Large intestine (tissue), 3 donors: ENCODE data around the gene NLGN1. TPM values are rescaled to one million over a fixed set of nuclear protein-coding genes. Genes with fewer than 3 reads are reported as not detected.

ENCODE experiments used
- DNase-seq, 2 donors: peaks; one replicate each; pipeline versions ENCODE4 v3.0.0 to v3.0.0-alpha.2; 2013
- H3K27ac ChIP-seq: one replicate; pipeline ENCODE4 v1.5.1; 2013; ENCODE audit warnings: low read length
- H3K27me3 ChIP-seq: 2 replicates; pipeline ENCODE4 v1.6.1; 2013; ENCODE audit warnings: low read length; ENCODE audit not compliant: control insufficient read depth, insufficient read depth
- H3K36me3 ChIP-seq: 2 replicates; pipeline ENCODE4 v1.6.1; 2013; ENCODE audit warnings: low read length; ENCODE audit not compliant: control insufficient read depth, insufficient read depth
- H3K4me1 ChIP-seq: one replicate; pipeline ENCODE4 v1.6.1; 2013; ENCODE audit warnings: low read length; ENCODE audit not compliant: control insufficient read depth, insufficient read depth
- H3K4me3 ChIP-seq: one replicate; pipeline ENCODE4 v1.5.1; 2013; ENCODE audit warnings: low read length
- H3K9me3 ChIP-seq: one replicate; pipeline ENCODE4 v1.6.1; 2013; ENCODE audit warnings: mild to moderate bottlenecking, low read depth, low read length, moderate library complexity; ENCODE audit not compliant: control insufficient read depth
- WGBS: methylation state at CpG from one replicate; pipeline ENCODE4 v1.1.5; 2013; ENCODE audit warnings: low lambda C conversion rate; ENCODE audit not compliant: insufficient coverage; 5-methylcytosine and 5-hydroxymethylcytosine counted together
- polyA plus RNA-seq: library from polyadenylated mRNA; unstranded; fragments of 120-200 nt; gene quantifications from one replicate; pipeline ENCODE4 v1.2.1, GENCODE V29; 2013

The NLGN1 gene
- polyA plus RNA-seq, 1 donor: 3.6 TPM

DNA sequence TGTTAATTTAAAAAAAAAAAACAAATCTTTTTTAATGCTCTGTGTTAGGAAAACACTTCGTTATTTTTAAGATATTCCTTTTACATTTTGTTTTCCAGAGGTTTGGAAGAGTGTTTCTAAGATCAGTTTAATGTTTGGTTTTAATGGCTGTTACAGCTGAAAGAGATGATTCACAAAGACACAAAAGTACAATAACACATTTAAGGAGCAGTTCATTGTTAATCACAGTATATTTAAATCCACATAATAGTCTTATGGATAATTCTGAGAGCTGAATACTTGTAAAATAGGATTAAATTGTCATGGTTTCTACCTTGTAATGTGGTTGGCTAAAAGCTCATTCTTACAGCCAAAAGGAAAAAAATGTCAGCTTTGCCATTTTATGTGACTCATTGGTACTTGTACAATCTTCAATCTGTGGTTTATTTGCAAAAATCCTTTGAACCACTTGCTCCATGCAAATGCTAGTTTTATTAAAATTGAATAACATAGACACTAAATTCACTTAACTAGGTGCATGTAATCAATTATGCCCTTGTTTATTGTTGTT lies 426.4 kb downstream of the NLGN1 start:
- WGBS: 89% methylated on average over 1 of the region's 1 CpG
- Histone ChIP-seq H3K9me3 (no peaks in the 10 kb centered on the region), H3K27me3 (no peaks in the 10 kb centered on the region), H3K27ac (no peak overlapping the region), H3K36me3 (no peaks in the 10 kb centered on the region), H3K4me3 (no peak overlapping the region), H3K4me1 (no peaks in the 10 kb centered on the region)
- DNase-seq: no peak

DNA sequence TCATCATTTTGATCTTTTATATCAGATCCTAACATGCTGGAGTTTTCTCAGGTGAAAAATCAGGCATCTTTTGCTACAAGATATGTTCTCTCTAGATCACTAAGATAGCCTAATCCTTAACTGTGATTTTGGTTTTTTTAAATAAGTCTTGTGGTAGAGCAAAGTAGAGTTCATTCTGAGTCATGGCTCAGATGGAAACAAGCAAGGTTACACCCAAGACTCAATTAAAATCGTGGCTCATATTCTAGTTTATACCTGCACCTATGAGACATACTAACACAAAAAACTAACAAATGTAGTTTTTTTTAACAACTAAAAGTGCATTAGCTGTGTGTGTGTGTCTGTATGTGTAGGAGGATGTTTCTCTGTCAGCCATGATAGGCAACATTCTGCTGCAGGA lies 428.2 kb downstream of the NLGN1 start:
- Histone ChIP-seq H3K27me3 (no peaks in the 10 kb centered on the region), H3K4me3 (no peak overlapping the region), H3K36me3 (no peaks in the 10 kb centered on the region), H3K27ac (no peak overlapping the region), H3K4me1 (no peaks in the 10 kb centered on the region), H3K9me3 (no peaks in the 10 kb centered on the region)
- WGBS: no CpG with 5 or more reads among the region's 1 CpG
- no peak for DNase-seq

DNA sequence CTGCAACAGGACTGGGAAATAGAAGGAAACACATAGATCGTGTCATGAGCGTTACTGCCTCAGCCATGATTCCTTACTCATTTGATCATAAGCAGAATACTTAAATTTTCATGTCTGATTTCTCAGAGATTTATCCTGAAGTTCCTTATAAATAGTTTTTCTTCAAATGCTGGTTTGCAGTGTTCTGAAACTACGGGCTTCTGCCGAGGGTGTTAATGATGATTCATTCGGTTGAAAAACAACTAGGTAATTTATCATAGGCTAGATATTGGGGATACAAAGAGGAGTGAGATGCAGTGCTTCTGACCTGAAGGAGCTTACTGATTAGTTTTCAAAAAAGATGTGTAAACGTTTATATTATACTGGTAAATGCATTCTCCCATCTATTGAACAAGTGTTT lies 428.9 kb downstream of the NLGN1 start:
- H3K27me3 ChIP-seq: no peaks in the 10 kb centered on the region
- no peaks in the 10 kb centered on the region for H3K4me1 ChIP-seq
- no peaks in the 10 kb centered on the region for H3K36me3 ChIP-seq
- no peak for DNase-seq
- H3K9me3 ChIP-seq: no peaks in the 10 kb centered on the region
- WGBS: 70% methylated on average over 4 of the region's 6 CpGs
- no peak overlapping the region for H3K27ac ChIP-seq
- no peak overlapping the region for H3K4me3 ChIP-seq

DNA sequence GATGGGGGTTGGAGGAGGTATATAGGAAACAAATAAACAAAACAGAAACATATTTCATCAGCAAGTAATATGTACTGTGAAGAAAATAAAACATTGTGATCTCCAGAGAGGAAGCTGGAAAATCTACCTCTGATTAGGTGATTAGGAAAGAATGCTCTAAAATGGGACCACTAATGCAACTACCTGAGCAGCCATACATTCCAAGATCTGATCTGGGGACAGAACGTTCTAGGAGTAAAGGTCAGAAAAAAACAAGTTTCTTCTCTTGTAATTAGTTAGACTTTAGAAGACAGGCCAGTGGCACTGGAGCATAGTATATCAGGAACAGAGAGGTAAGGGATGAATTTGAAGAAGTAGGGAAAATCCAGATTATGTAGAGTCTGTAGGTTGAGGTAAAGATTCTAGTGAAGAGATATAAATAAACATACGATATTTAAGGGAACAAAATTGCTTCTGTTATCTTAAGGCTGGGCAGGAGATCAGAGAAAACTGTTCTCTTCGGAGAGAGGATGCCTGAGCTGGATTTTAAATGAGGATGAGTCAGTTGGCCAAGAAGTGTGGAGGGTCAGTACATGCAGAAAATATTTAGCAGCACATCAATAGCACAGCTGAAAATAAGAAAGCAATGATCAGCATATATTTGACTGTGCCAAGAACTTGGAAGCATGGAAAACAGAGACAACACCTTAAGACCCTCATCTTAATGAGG lies 429.5 kb downstream of the NLGN1 start:
- Histone ChIP-seq H3K27ac (no peak overlapping the region), H3K27me3 (no peaks in the 10 kb centered on the region), H3K4me3 (no peak overlapping the region), H3K9me3 (no peaks in the 10 kb centered on the region), H3K4me1 (no peaks in the 10 kb centered on the region), H3K36me3 (no peaks in the 10 kb centered on the region)
- DNase-seq: no peak
- WGBS: 47% methylated on average over 2 of the region's 3 CpGs

DNA sequence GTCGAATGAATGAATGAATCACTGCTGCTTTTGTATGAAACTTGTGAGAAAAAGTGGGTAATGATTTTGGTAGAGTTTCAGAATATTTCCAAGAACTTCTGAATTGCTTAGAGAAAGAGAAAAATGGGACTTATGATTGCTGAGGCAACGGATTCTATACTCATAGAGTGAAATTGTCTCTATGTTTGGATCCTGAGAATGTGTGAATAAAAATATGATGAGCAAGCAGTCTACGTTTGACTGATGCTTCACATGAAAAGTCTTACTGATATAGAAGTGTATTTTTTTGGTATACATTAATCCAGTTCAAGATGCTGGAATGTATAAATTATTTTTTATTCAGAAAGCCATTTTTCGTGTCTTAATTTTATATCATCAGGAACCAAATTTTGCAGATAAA lies 441.1 kb downstream of the NLGN1 start:
- no peak for DNase-seq
- WGBS: 90% methylated on average over 2 of the region's 4 CpGs
- Histone ChIP-seq H3K27ac (no peak overlapping the region), H3K9me3 (no peaks in the 10 kb centered on the region), H3K4me1 (no peaks in the 10 kb centered on the region), H3K36me3 (no peaks in the 10 kb centered on the region), H3K4me3 (no peak overlapping the region), H3K27me3 (no peaks in the 10 kb centered on the region)

DNA sequence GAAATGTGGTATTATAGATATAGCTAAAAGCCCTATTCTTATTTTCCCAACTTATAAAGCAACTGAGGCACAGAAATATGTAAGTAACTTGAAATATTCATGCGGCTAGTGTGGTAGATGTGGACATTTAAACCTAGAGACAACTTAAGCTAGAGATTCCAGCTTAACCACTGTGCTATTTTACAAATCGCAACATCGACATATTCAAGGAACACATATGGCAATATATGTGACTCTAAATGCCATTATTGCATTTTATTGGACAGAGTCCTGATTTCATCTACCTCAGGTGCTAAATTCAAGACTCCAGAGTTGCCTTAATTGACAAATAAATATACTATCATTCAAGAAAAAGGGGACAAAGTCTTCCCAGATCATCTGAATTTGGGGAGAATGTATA lies 442.3 kb downstream of the NLGN1 start:
- Histone ChIP-seq H3K4me3 (no peak overlapping the region), H3K9me3 (no peaks in the 10 kb centered on the region), H3K27ac (no peak overlapping the region), H3K36me3 (no peaks in the 10 kb centered on the region), H3K4me1 (no peaks in the 10 kb centered on the region), H3K27me3 (no peaks in the 10 kb centered on the region)
- WGBS: no CpG with 5 or more reads among the region's 3 CpGs
- no peak for DNase-seq

DNA sequence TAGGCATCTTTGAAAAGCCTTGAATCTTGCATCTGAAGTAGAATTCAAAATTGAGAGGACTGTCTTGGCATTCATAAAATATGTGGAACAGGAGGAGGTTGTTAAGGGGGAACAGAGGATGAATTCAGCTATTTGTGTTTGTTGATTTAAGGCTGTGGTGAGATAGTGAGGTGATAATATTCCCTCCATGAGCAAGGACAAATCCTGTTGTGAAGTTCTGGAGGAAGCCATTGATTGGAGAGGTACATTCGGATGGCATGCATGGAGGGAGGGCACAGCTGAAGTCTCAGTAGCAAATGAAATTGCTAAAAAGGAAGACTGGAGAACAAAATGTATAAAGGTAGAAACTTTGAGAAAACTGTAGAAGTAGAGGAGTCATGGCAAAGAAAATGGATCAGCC lies 443.8 kb downstream of the NLGN1 start:
- DNase-seq: no peak
- no peaks in the 10 kb centered on the region for H3K9me3 ChIP-seq
- no peak overlapping the region for H3K4me3 ChIP-seq
- H3K4me1 ChIP-seq: no peaks in the 10 kb centered on the region
- H3K27ac ChIP-seq: no peak overlapping the region
- no peaks in the 10 kb centered on the region for H3K36me3 ChIP-seq
- H3K27me3 ChIP-seq: no peaks in the 10 kb centered on the region
- 50% methylated on average over 1 of the region's 1 CpG for WGBS

DNA sequence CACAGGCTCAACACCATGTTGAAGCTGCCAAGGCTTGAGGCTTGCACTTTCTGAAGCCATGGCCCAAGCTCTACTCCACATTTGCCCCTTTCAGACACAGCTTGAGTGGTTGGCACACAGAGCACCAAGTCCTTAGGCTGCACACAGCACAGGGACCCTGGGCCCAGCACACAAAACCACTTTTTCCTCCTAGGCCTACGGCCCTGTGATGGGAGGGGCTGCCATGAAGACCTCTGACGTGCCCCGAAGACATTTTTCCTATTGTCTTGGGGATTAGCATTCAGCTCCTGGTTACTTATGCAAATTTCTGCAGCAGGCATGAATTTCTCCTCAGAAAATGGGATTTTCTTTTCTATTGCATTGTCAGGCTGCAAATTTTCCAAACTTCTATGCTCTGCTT lies 445.5 kb downstream of the NLGN1 start:
- Histone ChIP-seq H3K4me3 (no peak overlapping the region), H3K36me3 (no peaks in the 10 kb centered on the region), H3K27ac (no peak overlapping the region), H3K4me1 (no peaks in the 10 kb centered on the region), H3K9me3 (no peaks in the 10 kb centered on the region), H3K27me3 (no peaks in the 10 kb centered on the region)
- WGBS: no CpG with 5 or more reads among the region's 3 CpGs
- DNase-seq: no peak

DNA sequence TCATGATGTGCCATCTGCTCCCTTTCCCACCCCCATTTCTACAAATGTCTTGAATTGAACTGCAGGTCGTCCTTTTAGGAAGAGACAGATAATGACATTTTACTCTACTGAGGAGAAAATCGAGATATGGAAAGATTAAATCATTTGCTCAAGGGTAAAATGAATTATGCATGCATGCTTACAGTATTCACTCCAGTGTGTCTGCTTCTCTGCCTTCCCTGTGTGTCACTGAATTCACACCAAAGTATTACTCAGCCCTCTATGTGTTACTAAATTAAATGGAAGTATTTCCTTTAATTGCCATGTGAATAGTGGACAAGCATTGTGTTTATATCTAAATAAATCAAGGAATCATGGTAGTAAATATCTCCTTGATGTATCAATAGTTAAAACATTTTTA lies 449.0 kb downstream of the NLGN1 start:
- DNase-seq: no peak
- H3K4me1 ChIP-seq: no peaks in the 10 kb centered on the region
- no peak overlapping the region for H3K4me3 ChIP-seq
- no peak overlapping the region for H3K27ac ChIP-seq
- H3K36me3 ChIP-seq: no peaks in the 10 kb centered on the region
- H3K9me3 ChIP-seq: no peaks in the 10 kb centered on the region
- WGBS: 80% methylated on average over 1 of the region's 2 CpGs
- H3K27me3 ChIP-seq: no peaks in the 10 kb centered on the region

DNA sequence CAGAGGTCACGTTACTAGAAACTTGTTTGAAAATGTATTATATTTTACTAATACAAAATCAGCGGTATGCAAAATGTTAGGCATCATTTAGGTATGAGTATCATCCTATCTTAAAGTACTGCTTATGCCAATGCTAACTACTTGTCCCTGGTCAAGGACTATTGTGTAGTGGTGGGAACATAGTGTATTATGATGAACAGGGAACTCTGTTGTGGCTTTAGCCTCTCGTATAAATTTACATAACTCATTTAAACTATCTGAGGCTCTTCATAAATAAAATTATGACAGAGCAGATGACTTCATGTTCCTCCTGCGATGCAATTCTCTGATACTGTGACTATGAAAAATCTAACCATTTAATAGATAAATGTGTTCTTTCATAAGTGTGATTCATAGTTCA lies 451.9 kb downstream of the NLGN1 start:
- no peak for DNase-seq

DNA sequence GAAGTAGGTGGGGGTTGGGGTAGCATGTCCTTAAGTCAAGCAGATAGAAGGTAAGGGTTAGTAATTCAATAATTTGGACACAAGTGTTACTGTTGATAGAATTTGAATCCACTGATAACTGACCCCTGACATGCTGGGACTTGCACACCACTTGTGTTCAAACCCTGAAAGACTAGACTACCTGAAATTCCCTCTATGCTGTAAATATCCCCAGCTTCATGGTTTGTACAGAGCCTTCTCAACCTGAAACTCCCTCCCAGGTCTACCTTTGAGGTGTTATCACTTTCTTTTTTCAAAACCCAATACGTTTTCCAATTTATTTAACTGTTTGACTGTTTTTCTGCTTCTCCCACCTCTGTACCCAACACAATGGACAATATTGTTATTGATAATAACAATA lies 459.6 kb downstream of the NLGN1 start:
- no peaks in the 10 kb centered on the region for H3K27me3 ChIP-seq
- H3K27ac ChIP-seq: no peak overlapping the region
- H3K4me3 ChIP-seq: no peak overlapping the region
- no peak for DNase-seq
- no peaks in the 10 kb centered on the region for H3K9me3 ChIP-seq
- no peaks in the 10 kb centered on the region for H3K36me3 ChIP-seq
- no peaks in the 10 kb centered on the region for H3K4me1 ChIP-seq
- 80% methylated on average over 1 of the region's 1 CpG for WGBS

More for the DNA sequence above, 451.9 kb downstream of the NLGN1 start:
- no peak overlapping the region for H3K4me3 ChIP-seq
- 93% methylated on average over 2 of the region's 4 CpGs for WGBS
- H3K27ac ChIP-seq: no peak overlapping the region
- H3K4me1 ChIP-seq: no peaks in the 10 kb centered on the region
- no peaks in the 10 kb centered on the region for H3K27me3 ChIP-seq
- H3K36me3 ChIP-seq: no peaks in the 10 kb centered on the region
- no peaks in the 10 kb centered on the region for H3K9me3 ChIP-seq
